GM13976 (cell line): ENCODE results near the gene MPHOSPH6.

Experiments used
- DNase-seq: peaks from one replicate; pipeline ENCODE4 v3.0.0; 2012; ENCODE audit warnings: low spot score
- in situ Hi-C: fragments of 300-500 bp; cut with MboI; formaldehyde crosslinking; loops from one replicate; pipeline ENCODE4 v1.12.0; 2022; ENCODE audit warnings: low sequenced_read_pairs, mixed read lengths, inconsistent platforms; ENCODE audit not compliant: unreplicated experiment
- TF ChIP-seq, protein P1 (sequence below): IDR thresholded peaks from 2 replicates; pipeline ENCODE4 v1.5.1; 2012; ENCODE audit warnings: borderline replicate concordance, mild to moderate bottlenecking; ENCODE audit not compliant: insufficient read depth; ENCODE audit errors: extremely low read depth, missing control alignments, control extremely low read depth

The MPHOSPH6 gene

DNA sequence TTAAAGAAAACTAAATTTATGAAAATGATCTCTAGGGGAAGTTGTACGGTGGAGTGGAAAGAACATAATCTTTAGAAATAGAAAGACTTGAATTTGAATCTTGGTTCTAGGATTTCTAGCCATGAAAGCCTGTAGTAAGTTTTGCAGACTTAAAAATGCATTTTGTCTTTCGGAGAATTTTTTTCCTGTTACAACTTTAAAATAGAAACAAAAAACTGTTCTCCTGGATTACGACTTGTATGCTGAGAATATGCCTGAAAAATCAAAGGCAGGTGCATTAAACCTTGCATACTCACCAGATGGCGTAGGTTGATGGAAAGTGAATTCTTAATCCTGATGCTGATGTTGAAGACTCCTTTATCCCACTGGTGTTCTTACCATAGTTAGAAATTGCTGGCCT is 7.5 kb upstream of the MPHOSPH6 start:
- TF ChIP-seq, protein P1, sequence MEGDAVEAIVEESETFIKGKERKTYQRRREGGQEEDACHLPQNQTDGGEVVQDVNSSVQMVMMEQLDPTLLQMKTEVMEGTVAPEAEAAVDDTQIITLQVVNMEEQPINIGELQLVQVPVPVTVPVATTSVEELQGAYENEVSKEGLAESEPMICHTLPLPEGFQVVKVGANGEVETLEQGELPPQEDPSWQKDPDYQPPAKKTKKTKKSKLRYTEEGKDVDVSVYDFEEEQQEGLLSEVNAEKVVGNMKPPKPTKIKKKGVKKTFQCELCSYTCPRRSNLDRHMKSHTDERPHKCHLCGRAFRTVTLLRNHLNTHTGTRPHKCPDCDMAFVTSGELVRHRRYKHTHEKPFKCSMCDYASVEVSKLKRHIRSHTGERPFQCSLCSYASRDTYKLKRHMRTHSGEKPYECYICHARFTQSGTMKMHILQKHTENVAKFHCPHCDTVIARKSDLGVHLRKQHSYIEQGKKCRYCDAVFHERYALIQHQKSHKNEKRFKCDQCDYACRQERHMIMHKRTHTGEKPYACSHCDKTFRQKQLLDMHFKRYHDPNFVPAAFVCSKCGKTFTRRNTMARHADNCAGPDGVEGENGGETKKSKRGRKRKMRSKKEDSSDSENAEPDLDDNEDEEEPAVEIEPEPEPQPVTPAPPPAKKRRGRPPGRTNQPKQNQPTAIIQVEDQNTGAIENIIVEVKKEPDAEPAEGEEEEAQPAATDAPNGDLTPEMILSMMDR = no peak
- in situ Hi-C loops = no loop called here
- DNase-seq = no peak

DNA sequence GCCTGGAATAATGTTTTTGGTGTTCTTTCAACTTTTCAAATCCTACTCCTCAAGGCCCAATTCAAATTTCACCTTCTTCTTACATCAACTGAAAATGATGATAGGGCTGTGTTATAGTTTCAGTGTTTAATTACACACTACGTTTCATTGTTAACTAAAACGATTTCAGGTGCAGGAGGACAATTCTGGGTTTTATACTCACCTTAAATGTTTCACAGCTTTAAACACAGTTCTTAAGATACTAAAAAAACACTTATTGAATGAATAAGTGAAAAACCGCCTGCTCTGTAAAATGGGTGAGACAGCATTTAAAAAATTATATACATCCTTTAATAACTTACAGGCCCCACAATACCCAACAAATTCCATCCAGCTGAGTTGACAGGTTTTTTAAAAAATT is 6.2 kb upstream of the MPHOSPH6 start:
- TF ChIP-seq, protein P1 = no peak
- in situ Hi-C loops = no loop called here
- DNase-seq = no peak

- in situ Hi-C loops = no loop called here
- DNase-seq = no peak
- TF ChIP-seq, protein P1 = no peak
Measured at GRCh38 chr16:82175627-82176026, 5.6 kb upstream of the MPHOSPH6 start.

GRCh38 chr16:82167670-82168069 is 2.4 kb downstream of the MPHOSPH6 start:
- in situ Hi-C loops = no loop called here
- no peak for DNase-seq
- TF ChIP-seq, protein P1 = no peak

DNA sequence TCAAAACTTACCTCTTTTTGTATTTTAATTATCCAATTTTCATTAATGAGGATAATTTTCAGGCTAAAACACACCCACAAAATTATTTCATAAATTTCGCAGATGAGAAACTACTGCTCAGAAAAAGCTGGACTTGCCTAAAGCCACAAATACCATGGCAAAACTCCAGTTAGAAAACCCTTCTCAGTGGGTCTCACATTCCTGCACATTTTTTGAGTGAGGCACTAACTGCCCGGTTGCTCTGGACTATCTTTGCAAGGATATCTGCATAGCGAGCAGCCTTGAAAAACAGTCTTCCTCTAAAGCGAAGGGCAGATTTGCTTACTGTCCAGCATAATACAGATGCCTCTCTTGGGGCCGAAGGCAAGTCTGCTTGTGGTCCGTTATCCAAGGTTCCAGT is 9.8 kb downstream of the MPHOSPH6 start:
- in situ Hi-C loops = no loop called here
- DNase-seq = no peak
- TF ChIP-seq, protein P1 = no peak

DNA sequence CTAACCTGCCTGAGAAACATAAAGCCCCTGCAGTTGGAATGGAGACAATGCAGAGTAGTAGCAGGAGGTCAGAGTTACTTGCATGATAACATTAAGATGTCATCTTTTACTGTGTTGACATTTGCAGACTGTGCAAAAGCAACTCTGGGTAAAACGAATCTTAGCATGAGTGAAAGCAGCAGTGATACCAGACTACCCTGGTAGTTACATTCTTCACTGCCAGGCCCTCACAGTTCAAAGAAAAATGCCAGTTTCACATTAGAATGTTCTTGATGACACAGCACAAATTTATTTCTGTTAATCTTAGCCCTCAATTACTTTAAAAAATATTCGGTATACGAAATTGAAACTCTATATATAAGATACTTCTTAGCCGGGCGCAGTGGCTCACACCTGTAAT is 12.2 kb downstream of the MPHOSPH6 start:
- TF ChIP-seq, protein P1 = no peak
- DNase-seq = no peak

GRCh38 chr16:82157534-82157812 is 12.6 kb downstream of the MPHOSPH6 start:
- TF ChIP-seq, protein P1 = no peak
- DNase-seq = no peak
- in situ Hi-C loops = no loop called here

More for the DNA sequence above, 12.2 kb downstream of the MPHOSPH6 start:
- in situ Hi-C loops = no loop called here
